ENCODE data around the gene TBRG4.

Gene TBRG4

GRCh38 chr7:45126201-45126600 is 14.7 kb upstream of the TBRG4 start (continued):
- no peak for TF ChIP-seq ZNF70 (CRISPR knock-in tag; IDR thresholded peaks at IDR 0.05)
- no peak for TF ChIP-seq ZFP3 (CRISPR knock-in tag; IDR thresholded peaks at IDR 0.05)
- TF ChIP-seq ISL1 (CRISPR knock-in tag; IDR thresholded peaks at IDR 0.05), result no peak
- TF ChIP-seq RARB (CRISPR knock-in tag; IDR thresholded peaks at IDR 0.05), result no peak
- no peak for TF ChIP-seq ZNF565 (CRISPR knock-in tag; conservative IDR thresholded peaks at IDR 0.05; ENCODE audit: low read depth)
- TF ChIP-seq CSRNP3 (CRISPR knock-in tag; IDR thresholded peaks at IDR 0.05), result no peak
- no peak for TF ChIP-seq TOX (CRISPR knock-in tag; IDR thresholded peaks at IDR 0.05; ENCODE audit: borderline replicate concordance)
- no peak for TF ChIP-seq ESRRG (CRISPR knock-in tag; IDR thresholded peaks at IDR 0.05)

GRCh38 chr7:45125193-45125904 is 13.9 kb upstream of the TBRG4 start:
- ATAC-seq, result no peak

More at GRCh38 chr7:45125193-45125904, 13.9 kb upstream of the TBRG4 start:
- no peak for TF ChIP-seq OSR1 (CRISPR knock-in tag; IDR thresholded peaks at IDR 0.05)
- no peak for TF ChIP-seq ISL1 (CRISPR knock-in tag; IDR thresholded peaks at IDR 0.05)
- no peak for TF ChIP-seq ZFP30 (CRISPR knock-in tag; IDR thresholded peaks at IDR 0.05)
- no peak for TF ChIP-seq ZNF565 (CRISPR knock-in tag; conservative IDR thresholded peaks at IDR 0.05; ENCODE audit: low read depth)
- TF ChIP-seq ZC3H10 (CRISPR knock-in tag; IDR thresholded peaks at IDR 0.05), result no peak
- TF ChIP-seq PPARA (CRISPR knock-in tag; IDR thresholded peaks at IDR 0.05; ENCODE audit: borderline replicate concordance), result no peak
- no peak for TF ChIP-seq PATZ1 (CRISPR knock-in tag; IDR thresholded peaks at IDR 0.05; ENCODE audit: borderline replicate concordance)
- TF ChIP-seq TCF4 (CRISPR knock-in tag; IDR thresholded peaks at IDR 0.05; ENCODE audit: borderline replicate concordance), result no peak
- TF ChIP-seq POU6F1 (CRISPR knock-in tag; IDR thresholded peaks at IDR 0.05; ENCODE audit: borderline replicate concordance, low read depth), result no peak
- TF ChIP-seq BACH2 (CRISPR knock-in tag; IDR thresholded peaks at IDR 0.05; ENCODE audit: borderline replicate concordance), result no peak
- TF ChIP-seq CSDC2 (CRISPR knock-in tag; IDR thresholded peaks at IDR 0.05), result no peak
- no peak for TF ChIP-seq TOX (CRISPR knock-in tag; IDR thresholded peaks at IDR 0.05; ENCODE audit: borderline replicate concordance)
- no peak for TF ChIP-seq GLIS3 (CRISPR knock-in tag; IDR thresholded peaks at IDR 0.05)
- no peak for TF ChIP-seq ZFP3 (CRISPR knock-in tag; IDR thresholded peaks at IDR 0.05)
- no peak for TF ChIP-seq ESRRG (CRISPR knock-in tag; IDR thresholded peaks at IDR 0.05)
- TF ChIP-seq ZNF8 (CRISPR knock-in tag; IDR thresholded peaks at IDR 0.05), result no peak
- TF ChIP-seq TSHZ2 (CRISPR knock-in tag; IDR thresholded peaks at IDR 0.05), result no peak
- TF ChIP-seq SNAI2 (CRISPR knock-in tag; IDR thresholded peaks at IDR 0.05), result no peak
- TF ChIP-seq RARB (CRISPR knock-in tag; IDR thresholded peaks at IDR 0.05), result no peak
- TF ChIP-seq CREB5 (CRISPR knock-in tag; IDR thresholded peaks at IDR 0.05; ENCODE audit: low read depth), result no peak
